HG03039 (cell line): ENCODE data around the gene COL6A6.

Source experiments
- ATAC-seq: cut with Tn5 transposase; IDR thresholded peaks from one replicate; pipeline ENCODE4 v1.9.1; 2021; ENCODE audit warnings: mild to moderate bottlenecking, moderate library complexity; ENCODE audit not compliant: unreplicated experiment

COL6A6 gene, protein sequence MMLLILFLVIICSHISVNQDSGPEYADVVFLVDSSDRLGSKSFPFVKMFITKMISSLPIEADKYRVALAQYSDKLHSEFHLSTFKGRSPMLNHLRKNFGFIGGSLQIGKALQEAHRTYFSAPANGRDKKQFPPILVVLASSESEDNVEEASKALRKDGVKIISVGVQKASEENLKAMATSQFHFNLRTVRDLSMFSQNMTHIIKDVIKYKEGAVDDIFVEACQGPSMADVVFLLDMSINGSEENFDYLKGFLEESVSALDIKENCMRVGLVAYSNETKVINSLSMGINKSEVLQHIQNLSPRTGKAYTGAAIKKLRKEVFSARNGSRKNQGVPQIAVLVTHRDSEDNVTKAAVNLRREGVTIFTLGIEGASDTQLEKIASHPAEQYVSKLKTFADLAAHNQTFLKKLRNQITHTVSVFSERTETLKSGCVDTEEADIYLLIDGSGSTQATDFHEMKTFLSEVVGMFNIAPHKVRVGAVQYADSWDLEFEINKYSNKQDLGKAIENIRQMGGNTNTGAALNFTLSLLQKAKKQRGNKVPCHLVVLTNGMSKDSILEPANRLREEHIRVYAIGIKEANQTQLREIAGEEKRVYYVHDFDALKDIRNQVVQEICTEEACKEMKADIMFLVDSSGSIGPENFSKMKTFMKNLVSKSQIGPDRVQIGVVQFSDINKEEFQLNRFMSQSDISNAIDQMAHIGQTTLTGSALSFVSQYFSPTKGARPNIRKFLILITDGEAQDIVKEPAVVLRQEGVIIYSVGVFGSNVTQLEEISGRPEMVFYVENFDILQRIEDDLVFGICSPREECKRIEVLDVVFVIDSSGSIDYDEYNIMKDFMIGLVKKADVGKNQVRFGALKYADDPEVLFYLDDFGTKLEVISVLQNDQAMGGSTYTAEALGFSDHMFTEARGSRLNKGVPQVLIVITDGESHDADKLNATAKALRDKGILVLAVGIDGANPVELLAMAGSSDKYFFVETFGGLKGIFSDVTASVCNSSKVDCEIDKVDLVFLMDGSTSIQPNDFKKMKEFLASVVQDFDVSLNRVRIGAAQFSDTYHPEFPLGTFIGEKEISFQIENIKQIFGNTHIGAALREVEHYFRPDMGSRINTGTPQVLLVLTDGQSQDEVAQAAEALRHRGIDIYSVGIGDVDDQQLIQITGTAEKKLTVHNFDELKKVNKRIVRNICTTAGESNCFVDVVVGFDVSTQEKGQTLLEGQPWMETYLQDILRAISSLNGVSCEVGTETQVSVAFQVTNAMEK (N-terminal part only)

DNA sequence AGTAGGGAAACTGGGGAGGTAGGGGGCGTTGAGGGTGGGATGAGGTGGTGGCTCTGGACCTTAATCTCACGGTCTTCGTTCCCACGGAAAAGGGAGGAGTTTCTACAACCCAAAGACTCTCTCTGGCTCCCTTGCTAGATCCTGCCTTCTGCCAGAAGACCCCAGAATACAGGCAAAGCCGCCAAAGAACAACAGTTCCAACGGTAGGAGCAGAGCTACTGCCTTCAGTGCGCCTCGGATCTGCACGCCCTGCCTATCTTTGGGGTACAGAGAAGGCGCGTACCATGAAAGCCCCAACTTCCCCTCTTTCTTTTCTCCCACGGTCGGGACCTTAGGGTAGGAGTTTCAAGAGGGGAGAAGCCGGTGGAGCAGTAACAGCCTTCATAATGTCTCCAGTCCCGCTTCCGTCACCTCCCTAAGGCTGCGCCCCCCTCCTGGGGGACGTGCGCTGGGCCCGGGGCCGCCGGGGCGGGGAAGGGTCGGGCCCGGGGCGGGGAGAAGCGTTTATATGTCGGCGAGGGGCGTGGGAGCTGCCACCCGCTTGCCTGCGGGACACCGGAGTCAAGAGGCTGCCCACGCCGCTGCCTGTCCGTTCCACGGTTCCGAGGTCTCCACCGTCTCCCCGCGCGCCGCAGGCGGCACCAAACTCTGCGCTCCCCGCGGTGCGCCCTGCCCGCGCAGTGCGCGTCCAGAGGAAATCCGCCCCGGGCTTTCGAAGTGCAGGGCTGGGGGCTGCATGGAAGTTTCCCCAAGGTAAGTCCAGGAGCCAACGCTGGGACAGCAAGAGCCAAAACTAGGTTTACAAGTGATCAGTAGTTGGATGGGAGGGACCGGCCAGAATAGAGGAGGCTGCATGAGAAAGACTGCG lies at the start of gene COL6A6:
COL6A6 (plus strand) TSS at position 533 of the 868 bp plus-strand sequence. CDS start 43,188 bp downstream, outside the sequence.
- ATAC-seq: no peak

DNA sequence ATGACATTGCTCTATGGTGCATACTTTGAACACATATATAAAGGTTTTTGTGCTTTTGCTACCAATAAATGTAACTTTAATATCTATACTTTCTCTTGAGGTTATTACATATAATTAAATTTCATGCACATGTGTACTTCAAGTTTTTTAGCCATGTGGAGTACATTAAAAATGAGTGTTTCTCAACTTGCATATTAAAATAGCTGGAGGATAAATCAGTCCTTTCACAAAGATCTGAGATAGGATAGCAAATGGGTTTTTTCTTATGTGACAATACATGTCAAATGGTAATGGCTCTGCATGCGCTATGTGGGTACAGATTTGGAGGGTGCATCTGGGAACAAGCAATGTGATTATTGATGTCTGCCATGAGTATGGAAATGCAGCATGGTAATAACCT lies 48.7 kb upstream of the COL6A6 start:
- ATAC-seq: no peak

- ATAC-seq: no peak
These were observed 46.9 kb upstream of the COL6A6 start for GRCh38 chr3:130470126-130470525.

GRCh38 chr3:130473416-130473815 lies 43.6 kb upstream of the COL6A6 start:
- ATAC-seq: no peak

- no peak for ATAC-seq
These were observed 36.2 kb upstream of the COL6A6 start for GRCh38 chr3:130480736-130481135.

- no peak for ATAC-seq
These were observed 28.7 kb upstream of the COL6A6 start for GRCh38 chr3:130488288-130488687.

DNA sequence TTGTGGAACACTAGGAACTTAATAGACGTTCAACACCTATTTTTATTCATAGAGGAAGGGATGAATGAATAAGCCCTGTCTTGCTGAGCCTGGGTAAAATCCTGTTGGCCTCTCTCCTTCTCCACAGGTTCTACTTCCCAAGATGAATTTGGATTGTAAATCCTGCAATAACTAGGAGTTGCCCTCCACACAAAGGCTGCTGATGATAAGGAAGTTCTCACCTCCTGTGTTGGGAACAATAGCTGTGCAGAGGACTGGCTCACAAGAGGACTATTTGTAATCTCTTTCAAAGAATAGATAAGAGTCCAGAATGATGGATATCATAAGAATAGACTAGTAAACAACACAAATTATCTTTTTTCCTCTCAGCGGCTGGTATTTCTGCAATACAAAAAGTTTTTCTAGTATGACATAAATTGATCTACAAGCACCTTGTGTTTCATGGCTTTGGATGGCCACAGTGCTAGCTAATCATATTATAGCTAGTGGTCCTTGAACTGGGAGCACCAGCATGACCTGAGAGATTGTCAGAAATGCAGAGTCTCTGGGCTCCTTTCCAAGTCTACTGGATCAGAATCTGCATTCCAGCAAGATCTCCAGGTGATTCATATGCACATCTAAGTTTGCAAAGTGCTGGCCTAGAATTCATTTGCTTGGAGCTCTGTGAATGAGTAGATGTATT lies 28.1 kb upstream of the COL6A6 start:
- no peak for ATAC-seq

- ATAC-seq: no peak
These were observed 26.7 kb upstream of the COL6A6 start for GRCh38 chr3:130490241-130490640.

- ATAC-seq: no peak
These were observed 25.5 kb upstream of the COL6A6 start for GRCh38 chr3:130491431-130491830.

- no peak for ATAC-seq
These were observed 12.3 kb upstream of the COL6A6 start for GRCh38 chr3:130504701-130505100.

DNA sequence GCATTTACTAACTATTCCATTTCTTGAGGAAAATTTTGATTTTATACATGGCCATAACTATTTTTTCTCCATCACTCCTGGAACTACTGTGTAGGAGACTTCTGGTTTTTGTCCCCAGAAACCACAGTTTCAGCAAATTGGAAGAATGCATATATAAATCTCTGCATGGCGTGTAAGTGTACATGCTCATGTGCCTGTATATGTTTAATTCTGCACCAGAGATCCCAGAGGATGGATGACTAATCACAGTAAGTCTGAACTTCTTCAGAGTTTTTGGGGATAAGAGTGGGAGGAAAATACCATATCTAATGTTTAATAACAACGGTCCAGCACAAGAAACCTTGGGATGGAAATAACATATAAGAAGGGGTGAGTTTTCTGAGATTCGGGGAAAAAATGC lies 10.9 kb upstream of the COL6A6 start:
- ATAC-seq: no peak

DNA sequence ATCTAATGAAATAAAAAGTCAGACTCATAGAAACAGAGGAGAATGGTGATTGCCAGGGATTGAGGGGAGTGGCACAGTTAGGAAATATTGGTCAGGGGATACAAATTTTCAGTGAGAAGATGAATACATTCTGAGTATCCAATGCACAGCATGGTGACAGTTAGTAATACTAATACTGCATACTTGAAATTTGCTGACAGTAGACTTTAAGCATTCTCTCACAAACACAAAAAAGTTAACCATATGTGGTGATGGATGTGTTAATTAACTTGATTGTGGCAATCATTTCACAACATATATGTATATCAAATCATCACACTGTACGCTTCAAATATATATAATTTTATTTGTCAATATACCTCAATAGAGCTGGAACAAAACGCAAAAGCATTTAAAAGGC lies 9.2 kb upstream of the COL6A6 start:
- ATAC-seq: no peak

- no peak for ATAC-seq
These were observed 8.0 kb upstream of the COL6A6 start for GRCh38 chr3:130509008-130509407.

DNA sequence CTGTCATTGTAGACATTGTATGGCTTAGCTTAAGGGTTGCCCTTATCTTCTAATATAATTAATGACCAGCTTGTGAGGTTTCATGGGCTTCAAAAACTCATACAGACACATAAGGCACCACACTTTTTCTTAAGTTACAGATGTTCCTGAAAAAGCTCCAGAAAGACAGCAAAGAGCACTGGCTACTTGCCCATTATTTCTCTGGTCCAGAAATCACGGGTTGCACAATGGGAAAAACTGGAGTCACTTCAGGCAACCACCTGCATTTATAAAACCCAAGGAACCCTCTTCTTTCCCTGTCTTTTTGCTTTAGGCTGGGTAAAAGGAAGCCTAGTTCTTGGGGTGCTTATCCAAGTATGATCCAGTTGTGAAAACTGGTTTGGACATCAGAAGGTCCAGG lies 2.3 kb upstream of the COL6A6 start:
- ATAC-seq: no peak

GRCh38 chr3:130515755-130516154 lies 1.2 kb upstream of the COL6A6 start:
- ATAC-seq: no peak

- no peak for ATAC-seq
These were observed 625 bp downstream of the COL6A6 start for GRCh38 chr3:130517602-130518001.

- ATAC-seq: no peak
These were observed 2.8 kb downstream of the COL6A6 start for GRCh38 chr3:130519754-130520153.

DNA sequence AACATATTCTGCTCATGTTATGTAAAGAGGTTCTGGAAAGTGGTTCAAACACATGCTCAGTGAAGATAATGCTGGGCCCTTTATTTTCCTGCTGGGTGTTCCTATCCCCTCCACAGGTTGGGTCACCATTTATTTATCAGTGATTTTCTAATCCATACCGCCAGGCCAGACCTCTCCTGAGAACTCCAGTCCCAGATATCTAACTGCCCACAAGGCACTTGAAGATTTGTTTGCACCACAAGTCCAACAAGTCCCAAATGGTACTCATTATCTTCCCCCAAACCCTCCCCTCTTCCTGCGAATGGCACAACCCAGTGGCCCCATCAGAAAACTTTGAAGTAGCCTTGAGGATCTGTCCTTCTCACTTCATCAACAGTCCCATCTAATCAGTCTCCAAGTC lies 5.4 kb downstream of the COL6A6 start:
- ATAC-seq: no peak

DNA sequence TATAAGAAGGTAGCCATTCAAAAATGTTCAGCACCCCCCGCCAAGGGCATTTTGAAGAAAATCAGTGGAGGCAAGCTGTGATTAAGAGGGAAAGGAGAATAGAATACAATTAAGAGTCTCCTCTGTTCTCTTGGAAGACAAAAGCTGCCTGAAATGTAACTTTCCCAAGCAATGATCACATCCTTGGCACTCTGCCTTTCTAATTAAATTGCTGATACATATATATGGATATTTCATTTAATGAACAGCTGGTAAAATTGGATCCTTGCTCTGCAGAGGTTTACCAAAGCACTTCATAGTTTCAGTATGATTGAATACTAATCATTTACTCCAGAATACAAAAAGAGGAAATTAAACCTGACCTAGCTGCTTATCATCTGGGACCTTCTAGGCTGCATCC lies 10.4 kb downstream of the COL6A6 start:
- ATAC-seq: no peak

GRCh38 chr3:130528120-130528519 lies 11.1 kb downstream of the COL6A6 start:
- no peak for ATAC-seq
